ENCODE data around the gene UBAC2. TPM values are rescaled to one million over a fixed set of nuclear protein-coding genes. Genes with fewer than 3 reads are reported as not detected.

Gene UBAC2
- total RNA-seq, 4 donors from 2014 or later, result 56.8 to 88.5 (median 77.7) TPM

DNA sequence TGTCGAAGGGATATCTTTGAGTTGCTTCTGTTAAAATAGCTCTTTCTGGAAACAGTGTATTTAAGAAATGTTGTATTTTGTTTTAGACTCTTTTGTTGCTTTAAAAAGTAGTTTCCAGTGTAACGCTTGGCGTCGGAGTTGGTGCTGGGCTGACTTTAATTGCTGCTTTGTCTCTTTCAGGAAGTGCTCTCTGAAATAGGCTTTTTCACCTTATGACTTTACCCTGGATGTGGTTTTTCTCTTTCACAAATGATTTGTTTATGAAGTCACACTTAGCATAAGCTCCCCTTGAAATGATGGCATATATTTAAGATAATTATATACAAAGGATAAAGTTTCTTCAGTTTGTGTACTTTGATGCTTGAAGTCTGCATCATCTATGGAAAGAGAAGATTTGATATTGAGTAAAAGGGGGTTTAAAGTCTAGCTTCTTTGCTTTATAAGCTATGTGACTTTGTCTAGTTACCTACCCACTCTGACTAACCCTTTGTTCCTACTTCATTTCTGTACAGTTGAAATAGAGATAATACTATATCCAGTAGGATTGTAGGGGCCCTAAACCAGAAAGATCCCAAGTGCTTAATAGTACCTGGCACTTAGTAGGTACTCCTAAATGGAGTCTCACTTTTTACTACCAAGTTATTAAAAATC is 57.7 kb downstream of the UBAC2 start, which contains the start of gene GPR18:
TSS of gene GPR18 (minus strand) at position 170 of the 651 bp plus-strand sequence. CDS start 2,507 bp downstream, outside the sequence.
- no peak within 1 kb of the TSS for H3K27ac ChIP-seq
- DNase-seq, result no peak
- WGBS, 2 donors, result 74 to 83% methylated on average over 4 of the region's 4 CpGs
- TF ChIP-seq, protein P1, sequence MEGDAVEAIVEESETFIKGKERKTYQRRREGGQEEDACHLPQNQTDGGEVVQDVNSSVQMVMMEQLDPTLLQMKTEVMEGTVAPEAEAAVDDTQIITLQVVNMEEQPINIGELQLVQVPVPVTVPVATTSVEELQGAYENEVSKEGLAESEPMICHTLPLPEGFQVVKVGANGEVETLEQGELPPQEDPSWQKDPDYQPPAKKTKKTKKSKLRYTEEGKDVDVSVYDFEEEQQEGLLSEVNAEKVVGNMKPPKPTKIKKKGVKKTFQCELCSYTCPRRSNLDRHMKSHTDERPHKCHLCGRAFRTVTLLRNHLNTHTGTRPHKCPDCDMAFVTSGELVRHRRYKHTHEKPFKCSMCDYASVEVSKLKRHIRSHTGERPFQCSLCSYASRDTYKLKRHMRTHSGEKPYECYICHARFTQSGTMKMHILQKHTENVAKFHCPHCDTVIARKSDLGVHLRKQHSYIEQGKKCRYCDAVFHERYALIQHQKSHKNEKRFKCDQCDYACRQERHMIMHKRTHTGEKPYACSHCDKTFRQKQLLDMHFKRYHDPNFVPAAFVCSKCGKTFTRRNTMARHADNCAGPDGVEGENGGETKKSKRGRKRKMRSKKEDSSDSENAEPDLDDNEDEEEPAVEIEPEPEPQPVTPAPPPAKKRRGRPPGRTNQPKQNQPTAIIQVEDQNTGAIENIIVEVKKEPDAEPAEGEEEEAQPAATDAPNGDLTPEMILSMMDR (IDR thresholded peaks at IDR 0.05), result no peak
- no peak for TF ChIP-seq POLR2A (IDR thresholded peaks at IDR 0.05)
- no peaks in the 10 kb centered on the region for H3K4me1 ChIP-seq
- no peaks in the 10 kb centered on the region for H3K36me3 ChIP-seq
- intact Hi-C loops (cut with DNase I), result no loop called here
- H3K27me3 ChIP-seq, result no peaks in the 10 kb centered on the region
- H3K4me3 ChIP-seq (replicated peaks in 1 of 3), result no peak within 1 kb of the TSS
- no peaks in the 10 kb centered on the region for H3K9me3 ChIP-seq

GRCh38 chr13:99258946-99259345 is 58.3 kb downstream of the UBAC2 start:
- intact Hi-C loops (cut with DNase I), result no loop called here
- TF ChIP-seq, protein P1 (IDR thresholded peaks at IDR 0.05), result no peak
- no peak for TF ChIP-seq POLR2A (IDR thresholded peaks at IDR 0.05)
- Histone ChIP-seq H3K27ac (no peak overlapping the region), H3K4me1 (no peaks in the 10 kb centered on the region), H3K36me3 (no peaks in the 10 kb centered on the region), H3K27me3 (no peaks in the 10 kb centered on the region), H3K9me3 (no peaks in the 10 kb centered on the region), H3K4me3 (replicated peaks in 1 of 3) (no peak overlapping the region)
- no peak for DNase-seq
- WGBS, 2 donors, result 78 to 91% methylated on average over 3 of the region's 3 CpGs

- no peaks in the 10 kb centered on the region for H3K36me3 ChIP-seq
- no peak overlapping the region for H3K4me3 ChIP-seq (replicated peaks in 1 of 3)
- DNase-seq, result no peak
- intact Hi-C loops (cut with DNase I), result no loop called here
- no peaks in the 10 kb centered on the region for H3K27me3 ChIP-seq
- H3K9me3 ChIP-seq, result no peaks in the 10 kb centered on the region
- H3K27ac ChIP-seq, result no peak overlapping the region
- TF ChIP-seq POLR2A (IDR thresholded peaks at IDR 0.05), result no peak
- TF ChIP-seq, protein P1 (IDR thresholded peaks at IDR 0.05), result no peak
- WGBS, 2 donors, result 92 to 93% methylated on average over 5 of the region's 5 CpGs
- no peaks in the 10 kb centered on the region for H3K4me1 ChIP-seq
These were observed 59.6 kb downstream of the UBAC2 start for GRCh38 chr13:99260216-99260615.

- Histone ChIP-seq H3K4me1 (no peaks in the 10 kb centered on the region), H3K4me3 (replicated peaks in 1 of 3) (no peak overlapping the region), H3K27me3 (no peaks in the 10 kb centered on the region), H3K9me3 (no peaks in the 10 kb centered on the region), H3K27ac (no peak overlapping the region), H3K36me3 (no peaks in the 10 kb centered on the region)
- intact Hi-C loops (cut with DNase I), result no loop called here
- 94 to 100% methylated on average over 1 of the region's 1 CpG for WGBS, 2 donors
- TF ChIP-seq, protein P1 (IDR thresholded peaks at IDR 0.05), result no peak
- no peak for TF ChIP-seq POLR2A (IDR thresholded peaks at IDR 0.05)
- no peak for DNase-seq
These were observed 60.4 kb downstream of the UBAC2 start for GRCh38 chr13:99261059-99261458.

- Histone ChIP-seq H3K4me1 (no peaks in the 10 kb centered on the region), H3K27me3 (no peaks in the 10 kb centered on the region), H3K4me3 (replicated peaks in 1 of 3) (no peak overlapping the region), H3K36me3 (no peaks in the 10 kb centered on the region), H3K9me3 (no peaks in the 10 kb centered on the region), H3K27ac (no peak overlapping the region)
- TF ChIP-seq POLR2A (IDR thresholded peaks at IDR 0.05), result no peak
- TF ChIP-seq, protein P1 (IDR thresholded peaks at IDR 0.05), result no peak
- no peak for DNase-seq
- intact Hi-C loops (cut with DNase I), result loop anchor here (2.0 kb wide), 1 partner anchor 84 kb away; no protein-coding TSS in a partner anchor
- WGBS, 2 donors, result 87 to 89% methylated on average over 7 of the region's 7 CpGs
These were observed 62.6 kb downstream of the UBAC2 start for GRCh38 chr13:99263126-99263785.
